GM23338 (cell line): Measurements from ENCODE around the gene KRT2.

Source experiments
- CTCF ChIP-seq, 2 experiments: fragments of 200-600 bp in 1 of 2; sonication (generic) in 1 of 2; conservative IDR thresholded peaks; 2 replicates each; pipeline versions ENCODE4 v1.5.1 to v1.6.1; 2016 to 2017; ENCODE audit warnings: antibody characterized with exemption in 2 of 2, low read depth in 2 of 2, mild to moderate bottlenecking in 2 of 2, moderate library complexity in 1 of 2
- EZH2phosphoT487 ChIP-seq: fragments of 200-600 bp; sonication (generic); IDR thresholded peaks from one replicate; pipeline ENCODE4 v1.8.1; 2018; ENCODE audit warnings: antibody characterized with exemption; ENCODE audit not compliant: unreplicated experiment

- no peak for TF ChIP-seq CTCF (conservative IDR thresholded peaks at IDR 0.05; ENCODE audit: low read depth in 2 of 2)
- TF ChIP-seq EZH2phosphoT487 = no peak
Observed at GRCh38 chr12:52696588-52696987, 44.6 kb upstream of the KRT2 start.
